GM18909 (cell line): ENCODE results near the gene RRAS2.
"Not testable (repeated sequence)": the region's sequence is repeated elsewhere in the genome, so short reads cannot be mapped to it uniquely, and the experiment has no call there.

Experiments
- ATAC-seq: cut with Tn5 transposase; IDR thresholded peaks from one replicate; pipeline ENCODE4 v1.9.1; 2021; ENCODE audit warnings: mild to moderate bottlenecking; ENCODE audit not compliant: unreplicated experiment, poor library complexity

Gene RRAS2

GRCh38 chr11:14264966-14265365, 94.0 kb downstream of the RRAS2 start:
- ATAC-seq = no peak

GRCh38 chr11:14262271-14262846, 96.6 kb downstream of the RRAS2 start:
- no peak for ATAC-seq

- ATAC-seq = no peak
Observed at GRCh38 chr11:14261066-14261465, 97.9 kb downstream of the RRAS2 start.

GRCh38 chr11:14259878-14260277, 99.1 kb downstream of the RRAS2 start:
- no peak for ATAC-seq

GRCh38 chr11:14259186-14259784, 99.7 kb downstream of the RRAS2 start:
- no peak for ATAC-seq

GRCh38 chr11:14258221-14258935, 100.6 kb downstream of the RRAS2 start:
- ATAC-seq = no peak

GRCh38 chr11:14255238-14255534, 103.8 kb downstream of the RRAS2 start:
- no peak for ATAC-seq

GRCh38 chr11:14254533-14255237, 104.3 kb downstream of the RRAS2 start:
- ATAC-seq = no peak

GRCh38 chr11:14253840-14254239, 105.1 kb downstream of the RRAS2 start:
- ATAC-seq = no peak

GRCh38 chr11:14253421-14253820, 105.6 kb downstream of the RRAS2 start:
- no peak for ATAC-seq

GRCh38 chr11:14252501-14252900, 106.5 kb downstream of the RRAS2 start:
- not testable (repeated sequence) for ATAC-seq

GRCh38 chr11:14251754-14252153, 107.2 kb downstream of the RRAS2 start:
- ATAC-seq = no peak

- ATAC-seq = no peak
Observed at GRCh38 chr11:14249121-14249963, 109.6 kb downstream of the RRAS2 start.

- no peak for ATAC-seq
Observed at GRCh38 chr11:14248580-14248981, 110.4 kb downstream of the RRAS2 start.

- ATAC-seq = no peak
Observed at GRCh38 chr11:14245444-14245843, 113.5 kb downstream of the RRAS2 start.

- no peak for ATAC-seq
Observed at GRCh38 chr11:14244926-14245325, 114.1 kb downstream of the RRAS2 start.

GRCh38 chr11:14242733-14243132, 116.2 kb downstream of the RRAS2 start:
- ATAC-seq = no peak

- ATAC-seq = no peak
Observed at GRCh38 chr11:14242187-14242586, 116.8 kb downstream of the RRAS2 start.

- no peak for ATAC-seq
Observed at GRCh38 chr11:14240951-14241350, 118.0 kb downstream of the RRAS2 start.

- ATAC-seq = no peak
Observed at GRCh38 chr11:14240221-14240620, 118.8 kb downstream of the RRAS2 start.
